Fibroblast of the conjunctiva (primary cell): ENCODE data around the gene TFAP2B.

Experiments
- DNase-seq: peaks from one replicate; pipeline ENCODE4 v3.0.0-alpha.2; 2010; ENCODE audit warnings: low read depth

The TFAP2B gene

GRCh38 chr6:50848989-50849795, 30.5 kb downstream of the TFAP2B start:
- no peak for DNase-seq

- DNase-seq, result no peak
These were observed 31.1 kb downstream of the TFAP2B start for GRCh38 chr6:50849796-50850180.

- DNase-seq, result peak; percentile 61
These were observed 31.8 kb downstream of the TFAP2B start for GRCh38 chr6:50850223-50851048.

GRCh38 chr6:50851049-50851845, 32.6 kb downstream of the TFAP2B start:
- DNase-seq, result no peak

- no peak for DNase-seq
These were observed 35.3 kb downstream of the TFAP2B start for GRCh38 chr6:50853939-50854338.

- DNase-seq, result no peak
These were observed 43.0 kb downstream of the TFAP2B start for GRCh38 chr6:50861692-50862091.

- no peak for DNase-seq
These were observed 43.5 kb downstream of the TFAP2B start for GRCh38 chr6:50862176-50862575.

GRCh38 chr6:50864601-50865000, 45.9 kb downstream of the TFAP2B start:
- no peak for DNase-seq

GRCh38 chr6:50868466-50868865, 49.8 kb downstream of the TFAP2B start:
- DNase-seq, result no peak

- no peak for DNase-seq
These were observed 54.5 kb downstream of the TFAP2B start for GRCh38 chr6:50873167-50873566.

GRCh38 chr6:50884364-50884763, 65.7 kb downstream of the TFAP2B start:
- no peak for DNase-seq

- DNase-seq, result no peak
These were observed 68.4 kb downstream of the TFAP2B start for GRCh38 chr6:50887112-50887511.

- DNase-seq, result no peak
These were observed 70.8 kb downstream of the TFAP2B start for GRCh38 chr6:50889497-50889896.

- no peak for DNase-seq
These were observed 71.3 kb downstream of the TFAP2B start for GRCh38 chr6:50889935-50890334.

GRCh38 chr6:50890579-50890978, 71.9 kb downstream of the TFAP2B start:
- no peak for DNase-seq

- no peak for DNase-seq
These were observed 72.6 kb downstream of the TFAP2B start for GRCh38 chr6:50891290-50891689.
